IPS-18a (cell line): Measurements from ENCODE around the gene DNAH11.

ENCODE experiments used
- H3K27ac ChIP-seq: one replicate; pipeline ENCODE4 v1.5.1; 2013; ENCODE audit warnings: low read length
- H3K27me3 ChIP-seq: one replicate; pipeline ENCODE4 v1.6.1; 2013; ENCODE audit warnings: mild to moderate bottlenecking, low read length; ENCODE audit not compliant: control insufficient read depth, insufficient read depth
- H3K36me3 ChIP-seq: one replicate; pipeline ENCODE4 v1.6.1; 2013; ENCODE audit warnings: low read depth, low read length; ENCODE audit not compliant: control insufficient read depth
- H3K4me1 ChIP-seq: one replicate; pipeline ENCODE4 v1.6.1; 2013; ENCODE audit warnings: low read depth, low read length; ENCODE audit not compliant: control insufficient read depth
- H3K4me3 ChIP-seq: one replicate; pipeline ENCODE4 v1.5.1; 2013; ENCODE audit warnings: low read length
- H3K9ac ChIP-seq: one replicate; pipeline ENCODE4 v1.6.1; 2013; ENCODE audit warnings: mild to moderate bottlenecking, low read length, moderate library complexity
- H3K9me3 ChIP-seq: one replicate; pipeline ENCODE4 v1.6.1; 2013; ENCODE audit warnings: low read depth, low read length; ENCODE audit not compliant: control insufficient read depth

The DNAH11 gene

GRCh38 chr7:21550821-21551531 lies 8.1 kb downstream of the DNAH11 start:
- Histone ChIP-seq H3K27me3 (no peaks in the 10 kb centered on the region), H3K36me3 (no peaks in the 10 kb centered on the region), H3K9ac (no peak overlapping the region), H3K27ac (no peak overlapping the region), H3K9me3 (no peaks in the 10 kb centered on the region), H3K4me3 (no peak overlapping the region), H3K4me1 (peaks cover 10% of the 10 kb centered on the region)

- no peak overlapping the region for H3K4me3 ChIP-seq
- H3K9ac ChIP-seq: no peak overlapping the region
- no peak overlapping the region for H3K27ac ChIP-seq
- no peaks in the 10 kb centered on the region for H3K36me3 ChIP-seq
- no peaks in the 10 kb centered on the region for H3K27me3 ChIP-seq
- no peaks in the 10 kb centered on the region for H3K9me3 ChIP-seq
- no peaks in the 10 kb centered on the region for H3K4me1 ChIP-seq
Observed at GRCh38 chr7:21562385-21562784, 19.5 kb downstream of the DNAH11 start.

DNA sequence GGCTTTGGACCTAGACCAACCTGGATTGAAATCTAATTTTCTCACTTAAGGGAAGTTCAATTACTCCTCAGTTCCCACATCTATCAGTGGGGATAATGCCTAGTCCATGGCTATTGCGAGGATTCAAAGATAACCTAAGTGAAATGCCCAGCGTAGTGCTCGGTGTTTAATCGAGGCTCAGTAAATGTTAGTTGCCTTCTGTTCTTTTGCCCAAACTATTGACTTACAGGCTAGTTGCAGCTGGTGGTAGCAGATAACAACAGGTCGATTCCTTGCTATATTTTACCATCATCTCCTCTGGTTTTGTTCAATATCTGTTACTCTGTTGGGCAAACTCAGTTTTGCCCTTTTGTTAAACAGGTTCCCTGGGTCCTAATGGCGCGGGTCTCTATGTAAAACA lies 22.8 kb downstream of the DNAH11 start:
- no peak overlapping the region for H3K9ac ChIP-seq
- H3K36me3 ChIP-seq: no peaks in the 10 kb centered on the region
- no peak overlapping the region for H3K27ac ChIP-seq
- H3K27me3 ChIP-seq: no peaks in the 10 kb centered on the region
- no peak overlapping the region for H3K4me3 ChIP-seq
- H3K9me3 ChIP-seq: no peaks in the 10 kb centered on the region
- H3K4me1 ChIP-seq: no peaks in the 10 kb centered on the region

GRCh38 chr7:21566094-21566493 lies 23.3 kb downstream of the DNAH11 start:
- H3K36me3 ChIP-seq: no peaks in the 10 kb centered on the region
- H3K9me3 ChIP-seq: no peaks in the 10 kb centered on the region
- H3K9ac ChIP-seq: no peak overlapping the region
- no peak overlapping the region for H3K4me3 ChIP-seq
- no peaks in the 10 kb centered on the region for H3K27me3 ChIP-seq
- no peaks in the 10 kb centered on the region for H3K4me1 ChIP-seq
- no peak overlapping the region for H3K27ac ChIP-seq

- Histone ChIP-seq H3K36me3 (no peaks in the 10 kb centered on the region), H3K27me3 (no peaks in the 10 kb centered on the region), H3K9me3 (no peaks in the 10 kb centered on the region), H3K4me1 (no peaks in the 10 kb centered on the region), H3K9ac (no peak overlapping the region), H3K4me3 (no peak overlapping the region), H3K27ac (no peak overlapping the region)
Observed at GRCh38 chr7:21568762-21569161, 25.9 kb downstream of the DNAH11 start.

GRCh38 chr7:21572331-21573313 lies 29.8 kb downstream of the DNAH11 start:
- Histone ChIP-seq H3K27me3 (no peaks in the 10 kb centered on the region), H3K27ac (no peak overlapping the region), H3K4me1 (no peaks in the 10 kb centered on the region), H3K9ac (no peak overlapping the region), H3K4me3 (no peak overlapping the region), H3K36me3 (no peaks in the 10 kb centered on the region), H3K9me3 (no peaks in the 10 kb centered on the region)

- H3K27me3 ChIP-seq: no peaks in the 10 kb centered on the region
- no peaks in the 10 kb centered on the region for H3K4me1 ChIP-seq
- H3K4me3 ChIP-seq: no peak overlapping the region
- no peak overlapping the region for H3K9ac ChIP-seq
- no peaks in the 10 kb centered on the region for H3K36me3 ChIP-seq
- no peaks in the 10 kb centered on the region for H3K9me3 ChIP-seq
- H3K27ac ChIP-seq: no peak overlapping the region
Observed at GRCh38 chr7:21579341-21580072, 36.7 kb downstream of the DNAH11 start.

GRCh38 chr7:21580073-21580521 lies 37.3 kb downstream of the DNAH11 start:
- Histone ChIP-seq H3K36me3 (no peaks in the 10 kb centered on the region), H3K4me3 (no peak overlapping the region), H3K4me1 (no peaks in the 10 kb centered on the region), H3K9me3 (no peaks in the 10 kb centered on the region), H3K27ac (no peak overlapping the region), H3K9ac (no peak overlapping the region), H3K27me3 (no peaks in the 10 kb centered on the region)

DNA sequence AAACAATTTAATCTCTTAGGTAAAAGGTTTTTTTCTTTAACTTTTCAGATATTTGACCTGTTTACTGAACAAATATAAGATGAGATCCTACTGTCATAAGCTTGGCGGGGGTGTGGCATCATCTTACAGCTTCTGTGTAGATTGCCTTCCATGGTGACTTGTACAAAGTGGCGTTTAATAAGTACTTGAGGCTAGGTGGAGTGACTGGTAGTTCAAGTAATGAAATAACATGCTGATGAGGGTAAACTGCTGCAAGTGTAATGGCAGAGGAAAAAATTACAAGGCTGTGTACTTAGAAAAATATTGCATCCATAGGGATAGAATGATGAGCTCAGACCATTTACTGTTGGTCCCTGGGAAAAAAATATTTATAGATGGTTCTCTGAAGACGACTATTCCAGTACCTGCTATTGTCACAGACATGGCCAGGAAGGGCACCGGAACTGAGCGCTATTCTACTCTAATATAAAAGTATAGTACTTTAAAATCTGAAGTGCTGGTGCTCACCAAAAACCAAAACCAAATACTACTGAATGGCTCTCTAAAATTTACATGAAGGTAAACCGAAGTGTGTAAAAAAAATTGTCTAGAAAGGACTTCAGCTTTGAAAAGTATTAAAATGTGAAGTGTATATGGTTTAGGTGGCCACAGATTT lies 42.4 kb downstream of the DNAH11 start:
- Histone ChIP-seq H3K36me3 (no peaks in the 10 kb centered on the region), H3K9ac (no peak overlapping the region), H3K27ac (no peak overlapping the region), H3K9me3 (no peaks in the 10 kb centered on the region), H3K4me3 (no peak overlapping the region), H3K4me1 (no peaks in the 10 kb centered on the region), H3K27me3 (no peaks in the 10 kb centered on the region)

GRCh38 chr7:21587139-21587784 lies 44.4 kb downstream of the DNAH11 start:
- Histone ChIP-seq H3K9me3 (no peaks in the 10 kb centered on the region), H3K27me3 (no peaks in the 10 kb centered on the region), H3K27ac (no peak overlapping the region), H3K36me3 (no peaks in the 10 kb centered on the region), H3K4me1 (no peaks in the 10 kb centered on the region), H3K9ac (no peak overlapping the region), H3K4me3 (no peak overlapping the region)
